GM23338 (cell line): ENCODE data around the gene MYOC. TPM values are rescaled to one million over a fixed set of nuclear protein-coding genes. Genes with fewer than 3 reads are reported as not detected.

ENCODE experiments used
- ATAC-seq: fragments of 200-7000 bp; cut with Tn5 transposase; 3 replicates; pipeline ENCODE4 v1.9.1; 2020
- DNase-seq: peaks from one replicate; pipeline ENCODE4 v3.0.0-alpha.2; 2015; ENCODE audit warnings: low spot score
- H2AFZ ChIP-seq: fragments of 200-600 bp; sonication (generic); 2 replicates; pipeline ENCODE4 v1.8.0; 2016; ENCODE audit warnings: antibody characterized with exemption, mild to moderate bottlenecking, moderate library complexity
- H3F3A ChIP-seq: fragments of 200-600 bp; sonication (generic); replicated peaks from 2 replicates; pipeline ENCODE4 v1.8.0; 2017; ENCODE audit warnings: antibody characterized with exemption, mixed run types, low read depth
- H3K27ac ChIP-seq: fragments of 200-600 bp; sonication (generic); 2 replicates; pipeline ENCODE4 v1.6.1; 2016; ENCODE audit warnings: low read depth
- H3K27me3 ChIP-seq: fragments of 200-600 bp; sonication (generic); 2 replicates; pipeline ENCODE4 v1.8.0; 2016; ENCODE audit warnings: mild to moderate bottlenecking, mixed run types, moderate library complexity; ENCODE audit not compliant: insufficient read depth
- H3K36me3 ChIP-seq: fragments of 200-600 bp; sonication (generic); 2 replicates; pipeline ENCODE4 v1.8.0; 2016; ENCODE audit warnings: mild to moderate bottlenecking; ENCODE audit not compliant: insufficient read depth
- H3K4me1 ChIP-seq: fragments of 200-600 bp; sonication (generic); 2 replicates; pipeline ENCODE4 v1.8.0; 2016; ENCODE audit warnings: mild to moderate bottlenecking, moderate library complexity; ENCODE audit not compliant: insufficient read depth
- H3K4me2 ChIP-seq: fragments of 200-600 bp; sonication (generic); 2 replicates; pipeline ENCODE4 v1.7.1; 2017; ENCODE audit warnings: mixed run types
- H3K4me3 ChIP-seq: fragments of 200-600 bp; sonication (generic); 2 replicates; pipeline ENCODE4 v1.6.1; 2016; ENCODE audit warnings: mixed run types
- H3K79me2 ChIP-seq: fragments of 200-600 bp; sonication (generic); replicated peaks from 2 replicates; pipeline ENCODE4 v1.8.0; 2017; ENCODE audit warnings: mild to moderate bottlenecking; ENCODE audit not compliant: insufficient read depth
- H3K9me2 ChIP-seq: fragments of 200-600 bp; sonication (generic); 2 replicates; pipeline ENCODE4 v1.8.0; 2017; ENCODE audit not compliant: insufficient read depth
- H4K20me1 ChIP-seq: fragments of 200-600 bp; sonication (generic); replicated peaks from 2 replicates; pipeline ENCODE4 v1.8.0; 2017; ENCODE audit warnings: mild to moderate bottlenecking; ENCODE audit not compliant: insufficient read depth
- H3K27ac Mint-ChIP-seq: 2 replicates; pipeline ENCODE4 v1.8.0; 2020; ENCODE audit warnings: inconsistent platforms, mild to moderate bottlenecking, moderate library complexity, mixed read lengths
- H3K27me3 Mint-ChIP-seq: 3 replicates; pipeline ENCODE4 v1.8.0; 2022; ENCODE audit warnings: low read depth, mild to moderate bottlenecking, moderate library complexity, mixed read lengths, inconsistent platforms; ENCODE audit not compliant: insufficient read depth, poor library complexity
- H3K36me3 Mint-ChIP-seq: 3 replicates; pipeline ENCODE4 v1.8.0; 2021; ENCODE audit warnings: low read depth, mild to moderate bottlenecking, inconsistent platforms, moderate library complexity, mixed read lengths
- H3K4me1 Mint-ChIP-seq: 3 replicates; pipeline ENCODE4 v1.8.0; 2020; ENCODE audit warnings: mild to moderate bottlenecking, inconsistent platforms, mixed read lengths
- H3K4me3 Mint-ChIP-seq: 3 replicates; pipeline ENCODE4 v1.8.0; 2021; ENCODE audit warnings: moderate library complexity, mild to moderate bottlenecking, inconsistent platforms, mixed read lengths
- H3K9me3 Mint-ChIP-seq: 3 replicates; pipeline ENCODE4 v1.8.0; 2020; ENCODE audit warnings: moderate library complexity, mild to moderate bottlenecking, inconsistent platforms, mixed read lengths
- ETS1 ChIP-seq: IDR thresholded peaks from 2 replicates; pipeline ENCODE4 v1.6.1; 2016; ENCODE audit warnings: antibody characterized with exemption
- EZH2phosphoT487 ChIP-seq: fragments of 200-600 bp; sonication (generic); IDR thresholded peaks from one replicate; pipeline ENCODE4 v1.8.1; 2018; ENCODE audit warnings: antibody characterized with exemption; ENCODE audit not compliant: unreplicated experiment
- JUNB ChIP-seq: IDR thresholded peaks from one replicate; pipeline ENCODE4 v1.6.1; 2016; ENCODE audit warnings: antibody characterized with exemption; ENCODE audit not compliant: unreplicated experiment
- STAT1 ChIP-seq: IDR thresholded peaks from one replicate; pipeline ENCODE4 v1.6.1; 2016; ENCODE audit warnings: antibody characterized with exemption; ENCODE audit not compliant: unreplicated experiment
- ZNF462 ChIP-seq: fragments of 250-450 bp; sonication (Bioruptor Pico); IDR thresholded peaks from 2 replicates; pipeline ENCODE4 v1.5.0; 2020; ENCODE audit warnings: mild to moderate bottlenecking, moderate library complexity
- polyA plus RNA-seq: library from polyadenylated mRNA; unstranded; fragments of >200 nt; fragmentation: Nextera tagmentation; extraction: Ambion mirVana; gene quantifications from 2 replicates; pipeline ENCODE4 v1.2.1, GENCODE V29; 2016
- total RNA-seq: library from RNA; depleted of rRNA; stranded (reverse); fragments of >200 nt; shearing (Covaris generic); gene quantifications from 2 replicates; pipeline ENCODE4 v1.2.3, GENCODE V29; 2014

Gene MYOC
- total and polyA plus RNA-seq, 2 experiments from 2014 or later = not detected

DNA sequence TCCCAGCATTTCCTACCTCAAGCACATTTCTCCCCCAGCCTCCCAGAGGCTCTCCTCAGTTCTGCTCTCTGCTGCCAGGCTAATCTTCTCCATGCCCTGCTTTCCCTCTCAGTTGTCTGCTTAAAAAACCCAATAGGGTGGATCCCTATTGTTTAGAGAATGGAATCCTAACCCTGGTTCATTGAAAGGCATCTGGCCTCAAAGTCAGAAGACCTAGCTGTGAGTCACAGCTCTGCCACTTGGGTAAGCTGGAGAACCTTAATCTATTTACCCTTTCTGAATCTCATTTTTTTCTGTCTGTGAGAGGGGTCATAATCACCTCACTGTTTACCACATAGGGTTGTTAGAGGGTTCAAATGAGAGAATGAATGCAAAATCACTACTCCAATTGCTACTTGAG lies 12.5 kb upstream of the MYOC start (continued):
- TF ChIP-seq ZNF462 (CRISPR knock-in tag) (no peak), STAT1 (no peak)

DNA sequence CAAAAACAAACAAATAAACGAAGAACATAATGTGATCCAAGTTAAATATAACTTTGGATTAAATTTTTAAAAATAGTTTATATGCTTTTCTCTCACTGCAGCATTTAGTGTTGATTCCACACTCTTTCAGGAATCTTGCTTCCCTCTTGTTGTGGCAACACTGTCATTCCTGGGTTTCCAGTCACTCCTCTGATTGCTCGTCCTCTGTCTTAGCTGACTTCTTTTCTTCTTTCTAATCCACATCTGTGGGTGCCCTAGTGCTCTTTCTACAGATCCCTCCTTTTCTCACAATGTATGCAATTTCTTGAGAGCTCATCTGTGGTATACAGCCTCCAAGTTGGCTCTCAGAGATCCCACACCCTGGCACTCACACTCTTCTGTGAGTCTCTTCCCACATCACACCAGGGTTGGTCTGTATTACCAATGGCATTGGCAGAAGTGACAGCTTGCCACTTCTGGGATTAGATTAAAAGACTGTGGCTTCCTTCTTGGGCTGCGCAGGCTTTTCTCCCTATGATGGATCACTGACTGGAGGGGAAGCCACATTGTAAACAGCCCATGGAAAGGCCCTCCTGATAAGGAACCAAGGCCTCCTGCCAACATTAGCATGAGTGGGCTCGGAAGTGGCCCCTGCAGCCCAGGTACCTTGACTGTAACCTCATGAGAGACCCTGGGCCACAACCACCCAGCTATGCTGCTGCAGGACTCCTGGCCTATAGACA lies 11.5 kb upstream of the MYOC start:
- H3K4me2 ChIP-seq = no peak overlapping the region
- H3F3A ChIP-seq = no peaks in the 10 kb centered on the region
- no peaks in the 10 kb centered on the region for H3K27me3 ChIP-seq
- DNase-seq (no peak), ATAC-seq (no peak)
- H3K79me2 ChIP-seq = no peaks in the 10 kb centered on the region
- Mint-ChIP-seq H3K4me3 (no peak overlapping the region), H3K4me1 (peaks cover 12% of the 10 kb centered on the region), H3K9me3 (no peaks in the 10 kb centered on the region), H3K27me3 (no peaks in the 10 kb centered on the region), H3K27ac (no peak overlapping the region), H3K36me3 (no peaks in the 10 kb centered on the region)
- H3K9me2 ChIP-seq = no peaks in the 10 kb centered on the region
- peaks cover 4% of the 10 kb centered on the region; the same call in 1 of the 2 replicates for H3K4me1 ChIP-seq
- no peaks in the 10 kb centered on the region for H3K36me3 ChIP-seq
- H2AFZ ChIP-seq = no peak overlapping the region
- no peak overlapping the region for H3K4me3 ChIP-seq
- H4K20me1 ChIP-seq = no peaks in the 10 kb centered on the region
- H3K27ac ChIP-seq = no peak overlapping the region
- TF ChIP-seq EZH2phosphoT487 = no peak
- TF ChIP-seq JUNB = no peak
- no peak for TF ChIP-seq ZNF462 (CRISPR knock-in tag)
- TF ChIP-seq ETS1 = no peak
